ENCODE measurements around the gene KRT3.

DNA sequence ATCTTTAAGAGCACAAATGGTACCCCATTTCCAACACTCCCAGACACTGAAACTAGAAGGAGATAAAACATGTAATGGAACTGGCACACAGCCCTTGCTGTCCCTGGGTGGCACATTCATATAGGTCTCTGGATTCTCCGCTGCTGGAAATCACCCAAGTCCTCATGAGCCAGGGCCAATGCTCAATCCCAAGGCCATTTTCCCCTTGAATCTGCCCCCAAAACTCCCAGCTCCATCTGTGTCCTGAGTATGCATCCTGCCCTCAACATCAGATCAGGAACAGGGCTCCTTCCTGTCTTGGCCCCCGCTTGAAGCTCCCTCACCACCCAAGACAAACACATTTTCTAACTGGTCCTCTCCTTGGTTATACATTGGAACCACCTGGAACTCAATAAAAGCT lies 43.4 kb downstream of the KRT3 start:
- TF ChIP-seq, protein P1, sequence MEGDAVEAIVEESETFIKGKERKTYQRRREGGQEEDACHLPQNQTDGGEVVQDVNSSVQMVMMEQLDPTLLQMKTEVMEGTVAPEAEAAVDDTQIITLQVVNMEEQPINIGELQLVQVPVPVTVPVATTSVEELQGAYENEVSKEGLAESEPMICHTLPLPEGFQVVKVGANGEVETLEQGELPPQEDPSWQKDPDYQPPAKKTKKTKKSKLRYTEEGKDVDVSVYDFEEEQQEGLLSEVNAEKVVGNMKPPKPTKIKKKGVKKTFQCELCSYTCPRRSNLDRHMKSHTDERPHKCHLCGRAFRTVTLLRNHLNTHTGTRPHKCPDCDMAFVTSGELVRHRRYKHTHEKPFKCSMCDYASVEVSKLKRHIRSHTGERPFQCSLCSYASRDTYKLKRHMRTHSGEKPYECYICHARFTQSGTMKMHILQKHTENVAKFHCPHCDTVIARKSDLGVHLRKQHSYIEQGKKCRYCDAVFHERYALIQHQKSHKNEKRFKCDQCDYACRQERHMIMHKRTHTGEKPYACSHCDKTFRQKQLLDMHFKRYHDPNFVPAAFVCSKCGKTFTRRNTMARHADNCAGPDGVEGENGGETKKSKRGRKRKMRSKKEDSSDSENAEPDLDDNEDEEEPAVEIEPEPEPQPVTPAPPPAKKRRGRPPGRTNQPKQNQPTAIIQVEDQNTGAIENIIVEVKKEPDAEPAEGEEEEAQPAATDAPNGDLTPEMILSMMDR (IDR thresholded peaks at IDR 0.05 in 2 of 3, conservative IDR thresholded peaks at IDR 0.05 in 1 of 3; ENCODE audit: control insufficient read depth in 2 of 3, extremely low read depth in 1 of 3, insufficient read depth in 1 of 3, low read depth in 3 of 3, low read length in 3 of 3) = no peak
- TF ChIP-seq RAD51 (IDR thresholded peaks at IDR 0.05) (no peak), EZH2 (IDR thresholded peaks at IDR 0.05; ENCODE audit: borderline replicate concordance, control insufficient read depth, low read depth, low read length) (no peak), CHD4 (IDR thresholded peaks at IDR 0.05) (no peak)

Measured in GM12878 (cell line).